Neural cell (in vitro differentiated cells): Measurements from ENCODE around the gene SRGAP3.

ENCODE experiments used
- EP300 ChIP-seq: fragments of 450-650 bp; conservative IDR thresholded peaks from 2 replicates; pipeline ENCODE4 v1.6.1; 2014; ENCODE audit warnings: antibody characterized with exemption, mild to moderate bottlenecking, moderate library complexity; ENCODE audit not compliant: poor library complexity, severe bottlenecking
- EZH2 ChIP-seq: fragments of 200-600, 300-800 bp; shearing (Covaris generic), sonication (generic); IDR thresholded peaks from 2 replicates; pipeline ENCODE4 v1.6.1; 2014; ENCODE audit warnings: antibody characterized with exemption, low read length, borderline replicate concordance, mild to moderate bottlenecking; ENCODE audit not compliant: insufficient read depth, poor library complexity, severe bottlenecking
- MXI1 ChIP-seq: fragments of 450-650 bp; conservative IDR thresholded peaks from 2 replicates; pipeline ENCODE4 v1.6.1; 2014; ENCODE audit warnings: antibody characterized with exemption, mild to moderate bottlenecking; ENCODE audit not compliant: poor library complexity, severe bottlenecking
- POLR2AphosphoS5 ChIP-seq: IDR thresholded peaks from 2 replicates; pipeline ENCODE4 v1.6.1; 2012
- RAD21 ChIP-seq: fragments of 450-650 bp; conservative IDR thresholded peaks from 2 replicates; pipeline ENCODE4 v1.6.1; 2014; ENCODE audit warnings: antibody characterized with exemption, mild to moderate bottlenecking, moderate library complexity
- SMC3 ChIP-seq: fragments of 450-650 bp; conservative IDR thresholded peaks from 2 replicates; pipeline ENCODE4 v1.6.1; 2014; ENCODE audit warnings: antibody characterized with exemption, mild to moderate bottlenecking, moderate library complexity; ENCODE audit not compliant: poor library complexity
- TAF1 ChIP-seq: IDR thresholded peaks from 2 replicates; pipeline ENCODE4 v1.6.1; 2012; ENCODE audit warnings: low read depth
- TF ChIP-seq, protein P1 (sequence below): fragments of 450-650 bp; IDR thresholded peaks from 2 replicates; pipeline ENCODE4 v1.5.1; 2014; ENCODE audit warnings: antibody characterized with exemption, mild to moderate bottlenecking, moderate library complexity; ENCODE audit not compliant: poor library complexity, severe bottlenecking
- TF ChIP-seq, protein P2 (sequence below): IDR thresholded peaks from 2 replicates; pipeline ENCODE4 v1.6.1; 2012; ENCODE audit warnings: borderline replicate concordance

DNA sequence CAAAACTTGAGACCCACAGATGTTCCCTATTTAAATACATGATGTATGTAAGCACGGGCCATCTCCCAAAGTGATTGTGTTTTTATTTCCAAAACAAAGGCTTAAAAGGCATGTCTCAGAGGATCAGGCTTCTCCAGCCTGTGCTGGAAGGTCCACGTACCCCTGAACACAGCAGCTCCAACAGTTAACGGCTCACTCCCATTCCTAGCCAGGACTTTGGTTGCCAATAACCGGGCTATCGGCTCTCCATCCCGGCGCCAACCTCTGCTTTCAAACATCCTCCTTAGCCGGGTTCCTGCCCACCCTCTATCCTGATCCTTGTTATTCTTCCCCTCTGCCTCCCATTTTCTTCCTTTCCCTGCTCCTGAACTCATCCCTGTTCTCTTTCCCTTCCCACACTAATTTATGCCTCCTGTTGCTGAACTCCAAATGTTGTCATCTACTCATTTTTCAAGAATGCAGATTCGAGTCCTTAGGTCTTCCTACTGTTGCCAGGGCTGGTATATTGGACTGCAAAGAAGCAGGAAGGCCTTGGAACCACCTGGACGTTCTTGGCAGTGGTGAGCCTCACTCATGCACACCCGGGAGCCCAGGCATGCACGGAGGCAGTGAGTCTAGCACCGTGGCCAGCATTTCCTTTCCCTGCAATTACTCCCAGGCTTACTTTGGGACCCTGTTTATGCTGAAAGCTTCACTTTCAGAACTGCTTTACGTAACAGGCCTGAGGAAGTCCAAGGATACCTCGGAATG, 157.8 kb downstream of the SRGAP3 start:
- TF ChIP-seq, protein P1, sequence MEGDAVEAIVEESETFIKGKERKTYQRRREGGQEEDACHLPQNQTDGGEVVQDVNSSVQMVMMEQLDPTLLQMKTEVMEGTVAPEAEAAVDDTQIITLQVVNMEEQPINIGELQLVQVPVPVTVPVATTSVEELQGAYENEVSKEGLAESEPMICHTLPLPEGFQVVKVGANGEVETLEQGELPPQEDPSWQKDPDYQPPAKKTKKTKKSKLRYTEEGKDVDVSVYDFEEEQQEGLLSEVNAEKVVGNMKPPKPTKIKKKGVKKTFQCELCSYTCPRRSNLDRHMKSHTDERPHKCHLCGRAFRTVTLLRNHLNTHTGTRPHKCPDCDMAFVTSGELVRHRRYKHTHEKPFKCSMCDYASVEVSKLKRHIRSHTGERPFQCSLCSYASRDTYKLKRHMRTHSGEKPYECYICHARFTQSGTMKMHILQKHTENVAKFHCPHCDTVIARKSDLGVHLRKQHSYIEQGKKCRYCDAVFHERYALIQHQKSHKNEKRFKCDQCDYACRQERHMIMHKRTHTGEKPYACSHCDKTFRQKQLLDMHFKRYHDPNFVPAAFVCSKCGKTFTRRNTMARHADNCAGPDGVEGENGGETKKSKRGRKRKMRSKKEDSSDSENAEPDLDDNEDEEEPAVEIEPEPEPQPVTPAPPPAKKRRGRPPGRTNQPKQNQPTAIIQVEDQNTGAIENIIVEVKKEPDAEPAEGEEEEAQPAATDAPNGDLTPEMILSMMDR, result no peak
- TF ChIP-seq EP300 (no peak), EZH2 (no peak), SMC3 (no peak), POLR2AphosphoS5 (no peak), TAF1 (no peak), RAD21 (no peak), MXI1 (no peak)
- TF ChIP-seq, protein P2, sequence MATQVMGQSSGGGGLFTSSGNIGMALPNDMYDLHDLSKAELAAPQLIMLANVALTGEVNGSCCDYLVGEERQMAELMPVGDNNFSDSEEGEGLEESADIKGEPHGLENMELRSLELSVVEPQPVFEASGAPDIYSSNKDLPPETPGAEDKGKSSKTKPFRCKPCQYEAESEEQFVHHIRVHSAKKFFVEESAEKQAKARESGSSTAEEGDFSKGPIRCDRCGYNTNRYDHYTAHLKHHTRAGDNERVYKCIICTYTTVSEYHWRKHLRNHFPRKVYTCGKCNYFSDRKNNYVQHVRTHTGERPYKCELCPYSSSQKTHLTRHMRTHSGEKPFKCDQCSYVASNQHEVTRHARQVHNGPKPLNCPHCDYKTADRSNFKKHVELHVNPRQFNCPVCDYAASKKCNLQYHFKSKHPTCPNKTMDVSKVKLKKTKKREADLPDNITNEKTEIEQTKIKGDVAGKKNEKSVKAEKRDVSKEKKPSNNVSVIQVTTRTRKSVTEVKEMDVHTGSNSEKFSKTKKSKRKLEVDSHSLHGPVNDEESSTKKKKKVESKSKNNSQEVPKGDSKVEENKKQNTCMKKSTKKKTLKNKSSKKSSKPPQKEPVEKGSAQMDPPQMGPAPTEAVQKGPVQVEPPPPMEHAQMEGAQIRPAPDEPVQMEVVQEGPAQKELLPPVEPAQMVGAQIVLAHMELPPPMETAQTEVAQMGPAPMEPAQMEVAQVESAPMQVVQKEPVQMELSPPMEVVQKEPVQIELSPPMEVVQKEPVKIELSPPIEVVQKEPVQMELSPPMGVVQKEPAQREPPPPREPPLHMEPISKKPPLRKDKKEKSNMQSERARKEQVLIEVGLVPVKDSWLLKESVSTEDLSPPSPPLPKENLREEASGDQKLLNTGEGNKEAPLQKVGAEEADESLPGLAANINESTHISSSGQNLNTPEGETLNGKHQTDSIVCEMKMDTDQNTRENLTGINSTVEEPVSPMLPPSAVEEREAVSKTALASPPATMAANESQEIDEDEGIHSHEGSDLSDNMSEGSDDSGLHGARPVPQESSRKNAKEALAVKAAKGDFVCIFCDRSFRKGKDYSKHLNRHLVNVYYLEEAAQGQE, result no peak
